Neural progenitor cell (in vitro differentiated cells): Measurements from ENCODE around the gene STXBP4. TPM values are rescaled to one million over a fixed set of nuclear protein-coding genes. Genes with fewer than 3 reads are reported as not detected.
A peak's percentile ranks its signal among the peaks of the same experiment; 100 is the strongest.

Experiments
- DNase-seq: peaks from one replicate; pipeline ENCODE4 v3.0.0-alpha.2; 2016; ENCODE audit warnings: low spot score
- H2AFZ ChIP-seq: fragments of 200-600 bp; sonication (generic); replicated peaks from 2 replicates; pipeline ENCODE4 v1.6.1; 2016; ENCODE audit warnings: antibody characterized with exemption
- H3F3A ChIP-seq: fragments of 200-600 bp; sonication (generic); 2 replicates; pipeline ENCODE4 v1.6.1; 2016; ENCODE audit warnings: antibody characterized with exemption, low read depth
- H3K27ac ChIP-seq: fragments of 200-600 bp; sonication (generic); 2 replicates; pipeline ENCODE4 v1.5.1; 2016; ENCODE audit warnings: mild to moderate bottlenecking
- H3K27me3 ChIP-seq: fragments of 200-600 bp; sonication (generic); 2 replicates; pipeline ENCODE4 v1.6.1; 2016; ENCODE audit warnings: mild to moderate bottlenecking, moderate library complexity
- H3K36me3 ChIP-seq: fragments of 200-600 bp; sonication (generic); 2 replicates; pipeline ENCODE4 v1.5.1; 2016
- H3K4me1 ChIP-seq: fragments of 200-600 bp; sonication (generic); 2 replicates; pipeline ENCODE4 v1.6.1; 2016; ENCODE audit warnings: mixed run types
- H3K4me2 ChIP-seq: fragments of 200-600 bp; sonication (generic); 2 replicates; pipeline ENCODE4 v1.6.1; 2016
- H3K4me3 ChIP-seq: fragments of 200-600 bp; sonication (generic); 2 replicates; pipeline ENCODE4 v1.5.1; 2016
- H3K79me2 ChIP-seq: fragments of 200-600 bp; sonication (generic); 2 replicates; pipeline ENCODE4 v1.6.1; 2016; ENCODE audit warnings: low read depth
- H3K9ac ChIP-seq: fragments of 200-600 bp; sonication (generic); 2 replicates; pipeline ENCODE4 v1.6.1; 2016
- H3K9me3 ChIP-seq: fragments of 200-600 bp; sonication (generic); 2 replicates; pipeline ENCODE4 v1.5.1; 2016; ENCODE audit warnings: low read depth
- H4K20me1 ChIP-seq: fragments of 200-600 bp; sonication (generic); 2 replicates; pipeline ENCODE4 v1.6.1; 2016; ENCODE audit warnings: low read depth
- H3K27ac Mint-ChIP-seq: 3 replicates; pipeline ENCODE4 v1.8.0; 2021; ENCODE audit warnings: mixed read lengths
- H3K27me3 Mint-ChIP-seq: 2 replicates; pipeline ENCODE4 v1.8.0; 2022; ENCODE audit warnings: low read depth, mild to moderate bottlenecking, inconsistent platforms, moderate library complexity, mixed read lengths; ENCODE audit not compliant: insufficient read depth
- H3K36me3 Mint-ChIP-seq: 3 replicates; pipeline ENCODE4 v1.8.0; 2021; ENCODE audit warnings: mixed read lengths
- H3K4me1 Mint-ChIP-seq: 3 replicates; pipeline ENCODE4 v1.8.0; 2021; ENCODE audit warnings: mixed read lengths
- H3K4me3 Mint-ChIP-seq: 3 replicates; pipeline ENCODE4 v1.8.0; 2021; ENCODE audit warnings: mild to moderate bottlenecking, moderate library complexity, mixed read lengths
- H3K9me3 Mint-ChIP-seq: 3 replicates; pipeline ENCODE4 v1.8.0; 2020; ENCODE audit warnings: mixed read lengths
- CTCF ChIP-seq: fragments of 200-600 bp; sonication (generic); IDR thresholded peaks from 2 replicates; pipeline ENCODE4 v1.5.1; 2017; ENCODE audit warnings: antibody characterized with exemption, mild to moderate bottlenecking
- EZH2 ChIP-seq: fragments of 200-600 bp; sonication (generic); IDR thresholded peaks from 2 replicates; pipeline ENCODE4 v1.6.1; 2017; ENCODE audit warnings: antibody characterized with exemption, mild to moderate bottlenecking, moderate library complexity
- EZH2phosphoT487 ChIP-seq: fragments of 200-600 bp; sonication (generic); IDR thresholded peaks from 2 replicates; pipeline ENCODE4 v1.6.1; 2017; ENCODE audit warnings: antibody characterized with exemption
- total RNA-seq: library from RNA; depleted of rRNA; stranded (reverse); fragments of >200 nt; gene quantifications from 2 replicates; pipeline ENCODE4 v1.2.3, GENCODE V29; 2015; ENCODE audit warnings: low replicate concordance

The STXBP4 gene
- total RNA-seq, 1 donor from 2014 or later: 111 TPM

- Histone ChIP-seq H3K4me1 (no peaks in the 10 kb centered on the region), H3K9me3 (no peaks in the 10 kb centered on the region), H3K36me3 (peaks cover 10% of the 10 kb centered on the region), H3K9ac (no peak overlapping the region), H3F3A (no peaks in the 10 kb centered on the region), H2AFZ (no peak overlapping the region), H4K20me1 (no peaks in the 10 kb centered on the region), H3K4me2 (no peak overlapping the region), H3K27ac (no peak overlapping the region), H3K4me3 (no peak overlapping the region), H3K79me2 (no peaks in the 10 kb centered on the region), H3K27me3 (no peaks in the 10 kb centered on the region)
- H3K27me3 Mint-ChIP-seq: peaks cover 2% of the 10 kb centered on the region
- no peak overlapping the region for H3K4me3 Mint-ChIP-seq
- H3K9me3 Mint-ChIP-seq: no peaks in the 10 kb centered on the region
- DNase-seq: no peak
- no peak overlapping the region for H3K27ac Mint-ChIP-seq
- no peaks in the 10 kb centered on the region for H3K4me1 Mint-ChIP-seq
- peaks cover 18% of the 10 kb centered on the region for H3K36me3 Mint-ChIP-seq
- TF ChIP-seq EZH2 (no peak), EZH2phosphoT487 (no peak), CTCF (no peak)
Observed at GRCh38 chr17:54948380-54948779, 20.2 kb upstream of the STXBP4 start.

- H3K27me3 ChIP-seq: no peaks in the 10 kb centered on the region
- no peak overlapping the region for H3K27ac Mint-ChIP-seq
- H4K20me1 ChIP-seq: no peaks in the 10 kb centered on the region
- no peak overlapping the region for H3K27ac ChIP-seq
- H3K9ac ChIP-seq: no peak overlapping the region
- H2AFZ ChIP-seq: no peak overlapping the region
- no peak overlapping the region for H3K4me2 ChIP-seq
- no peaks in the 10 kb centered on the region for H3K9me3 ChIP-seq
- peaks cover 28% of the 10 kb centered on the region for H3K36me3 Mint-ChIP-seq
- no peaks in the 10 kb centered on the region for H3K79me2 ChIP-seq
- peaks cover 2% of the 10 kb centered on the region for H3K27me3 Mint-ChIP-seq
- no peaks in the 10 kb centered on the region for H3K9me3 Mint-ChIP-seq
- no peak for DNase-seq
- no peak overlapping the region for H3K4me3 ChIP-seq
- no peaks in the 10 kb centered on the region for H3F3A ChIP-seq
- no peak overlapping the region for H3K4me3 Mint-ChIP-seq
- peaks cover 10% of the 10 kb centered on the region for H3K36me3 ChIP-seq
- no peaks in the 10 kb centered on the region for H3K4me1 ChIP-seq
- TF ChIP-seq EZH2: no peak
- no peak for TF ChIP-seq CTCF
- no peak for TF ChIP-seq EZH2phosphoT487
- H3K4me1 Mint-ChIP-seq: no peaks in the 10 kb centered on the region
Observed at GRCh38 chr17:54950116-54950515, 18.4 kb upstream of the STXBP4 start.

- Histone ChIP-seq H4K20me1 (no peaks in the 10 kb centered on the region), H3K27ac (no peak overlapping the region), H3K9ac (no peak overlapping the region), H3F3A (no peaks in the 10 kb centered on the region), H3K4me1 (no peaks in the 10 kb centered on the region), H3K27me3 (no peaks in the 10 kb centered on the region), H3K36me3 (peaks cover 10% of the 10 kb centered on the region), H3K4me3 (no peak overlapping the region), H3K4me2 (no peak overlapping the region), H3K79me2 (no peaks in the 10 kb centered on the region), H2AFZ (no peak overlapping the region), H3K9me3 (no peaks in the 10 kb centered on the region)
- Mint-ChIP-seq H3K4me3 (no peak overlapping the region), H3K36me3 (peaks cover 31% of the 10 kb centered on the region), H3K9me3 (no peaks in the 10 kb centered on the region), H3K27ac (no peak overlapping the region), H3K27me3 (peaks cover 2% of the 10 kb centered on the region), H3K4me1 (no peaks in the 10 kb centered on the region)
- TF ChIP-seq CTCF: no peak
- no peak for TF ChIP-seq EZH2phosphoT487
- TF ChIP-seq EZH2: no peak
- no peak for DNase-seq
Observed at GRCh38 chr17:54951286-54951685, 17.3 kb upstream of the STXBP4 start.

GRCh38 chr17:54956791-54957190, 11.8 kb upstream of the STXBP4 start:
- no peak overlapping the region for H3K4me3 ChIP-seq
- H3K9me3 ChIP-seq: no peaks in the 10 kb centered on the region
- Mint-ChIP-seq H3K27me3 (no peaks in the 10 kb centered on the region), H3K4me1 (no peaks in the 10 kb centered on the region), H3K36me3 (peaks cover 37% of the 10 kb centered on the region), H3K4me3 (no peak overlapping the region), H3K27ac (no peak overlapping the region), H3K9me3 (no peaks in the 10 kb centered on the region)
- no peaks in the 10 kb centered on the region for H4K20me1 ChIP-seq
- peaks cover 7% of the 10 kb centered on the region for H3F3A ChIP-seq
- H3K36me3 ChIP-seq: peaks cover 24% of the 10 kb centered on the region
- H3K9ac ChIP-seq: no peak overlapping the region
- no peak overlapping the region for H2AFZ ChIP-seq
- H3K27me3 ChIP-seq: no peaks in the 10 kb centered on the region
- TF ChIP-seq EZH2: no peak
- H3K4me1 ChIP-seq: no peaks in the 10 kb centered on the region
- peak overlapping the region; percentile 5 for H3K27ac ChIP-seq
- no peak overlapping the region for H3K4me2 ChIP-seq
- no peak for DNase-seq
- no peaks in the 10 kb centered on the region for H3K79me2 ChIP-seq
